NCI-H69 (cell line): ENCODE measurements around the gene DNAJC5.

Experiments
- DNase-seq: peaks from one replicate; lab custom pipeline; 2025; lab: John Stamatoyannopoulos, UW

The DNAJC5 gene

DNA sequence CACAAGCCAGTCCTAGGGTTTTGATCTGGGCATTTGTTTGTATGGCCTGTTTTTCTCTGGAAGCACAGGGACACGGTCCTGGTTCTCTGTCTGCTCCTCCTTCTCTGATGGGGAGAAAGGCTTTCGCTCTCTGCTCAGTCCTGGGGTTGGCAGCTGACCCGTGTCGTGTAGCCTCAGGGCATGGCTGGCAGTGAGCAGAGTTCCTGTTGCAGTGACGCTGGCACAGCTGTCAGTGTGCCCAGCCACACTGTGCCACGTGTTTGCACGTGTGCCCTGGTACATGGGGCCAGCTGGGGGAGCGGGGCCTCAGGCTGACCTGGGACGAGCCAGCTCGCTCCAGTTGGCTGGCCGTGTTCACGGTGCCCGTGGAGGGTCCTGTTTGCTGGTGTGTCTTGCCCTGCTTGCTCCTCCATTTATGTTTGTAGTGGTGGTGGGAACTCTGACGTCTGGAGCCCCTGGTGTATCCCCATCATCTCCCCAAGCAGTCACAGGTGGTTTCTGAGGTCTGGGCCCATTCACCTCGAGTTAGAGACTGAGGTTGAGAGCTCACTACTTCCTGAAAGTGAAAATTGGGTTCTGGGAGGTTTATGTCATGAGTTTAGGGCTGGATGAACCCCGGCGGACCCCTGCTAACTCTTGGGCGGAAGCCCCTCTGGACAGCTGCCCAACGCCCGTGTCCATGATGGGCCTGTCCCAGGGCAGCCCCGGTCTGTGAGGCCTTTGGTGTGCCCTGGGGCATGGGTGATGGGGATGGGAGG, 10.2 kb upstream of the DNAJC5 start:
- DNase-seq = no peak

DNA sequence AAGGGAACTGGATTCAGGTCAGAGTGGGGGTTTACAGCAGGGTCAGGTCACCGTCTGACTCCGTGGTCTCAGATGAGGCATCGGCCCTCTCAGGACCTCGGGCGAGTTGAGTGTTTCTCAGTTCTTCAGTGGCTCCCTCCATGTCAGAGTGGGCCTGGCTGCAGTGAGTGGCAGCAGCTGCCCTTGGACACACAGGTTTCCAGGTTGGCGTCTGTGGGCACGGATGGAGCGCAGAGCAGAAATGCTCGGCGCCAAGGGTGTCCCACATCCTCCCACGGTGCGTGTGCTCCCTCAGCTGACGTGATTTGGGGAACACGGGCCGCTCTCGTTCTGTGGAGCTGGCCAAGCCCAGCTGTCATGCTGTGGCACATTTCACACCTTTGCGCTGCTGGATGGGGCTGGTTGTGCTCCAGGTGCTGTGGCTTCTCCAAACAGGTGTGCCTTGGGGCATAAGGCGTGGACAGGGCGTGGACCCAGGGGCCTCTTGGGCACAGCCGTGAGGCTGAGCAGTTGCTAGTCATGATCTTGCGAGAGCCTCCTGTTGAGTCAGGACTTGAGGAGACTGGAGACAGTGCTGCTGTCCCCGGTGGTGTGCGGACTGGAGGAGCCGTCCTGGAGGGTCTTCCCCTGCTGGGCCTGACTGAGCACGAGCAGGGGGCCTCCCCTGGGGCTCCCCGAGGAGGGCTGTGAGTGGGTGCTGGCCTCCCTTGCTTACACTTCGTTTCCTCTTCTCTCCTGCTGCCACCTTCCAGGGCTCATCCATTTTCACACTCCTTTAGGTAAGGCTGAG, 9.5 kb upstream of the DNAJC5 start:
- no peak for DNase-seq

DNA sequence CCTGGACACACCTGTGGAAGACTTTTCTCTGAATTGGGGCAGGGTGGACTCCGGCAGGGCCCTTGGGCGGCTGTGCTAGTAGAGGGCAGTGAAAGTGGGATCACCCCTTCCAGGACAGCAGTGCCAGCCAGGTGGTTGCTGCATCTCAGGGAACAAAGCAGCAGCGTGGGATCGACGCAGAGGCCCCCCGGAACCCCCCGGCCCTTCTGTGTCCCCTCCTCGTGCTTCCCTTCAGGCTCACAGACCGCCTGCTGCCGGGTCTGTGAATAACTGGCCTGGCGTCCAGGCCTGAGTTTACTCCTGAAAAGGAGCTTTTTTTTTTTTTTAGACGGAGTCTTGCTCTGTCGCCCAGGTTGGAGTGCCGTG, 8.9 kb upstream of the DNAJC5 start:
- DNase-seq = no peak

DNA sequence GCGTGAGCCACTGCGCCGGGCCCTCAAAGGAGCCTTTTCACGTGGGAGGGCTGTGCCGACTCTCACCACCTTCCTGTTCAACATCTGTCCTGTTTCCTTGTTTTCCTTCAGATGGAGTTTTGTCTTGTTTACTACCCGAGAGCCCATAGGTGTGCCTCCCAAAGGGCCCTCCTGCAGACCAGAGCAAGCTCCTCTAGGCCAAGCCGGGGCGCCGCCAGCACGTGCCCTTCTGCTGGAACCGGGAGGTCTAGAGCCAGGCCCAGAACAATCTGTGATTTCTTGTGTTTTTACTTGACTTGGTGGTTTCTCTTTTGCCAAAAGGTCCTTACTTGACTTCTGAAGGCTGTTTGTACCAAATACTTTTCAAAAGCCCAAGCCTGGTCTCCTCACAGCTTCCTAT, 8.0 kb upstream of the DNAJC5 start:
- DNase-seq = no peak

DNA sequence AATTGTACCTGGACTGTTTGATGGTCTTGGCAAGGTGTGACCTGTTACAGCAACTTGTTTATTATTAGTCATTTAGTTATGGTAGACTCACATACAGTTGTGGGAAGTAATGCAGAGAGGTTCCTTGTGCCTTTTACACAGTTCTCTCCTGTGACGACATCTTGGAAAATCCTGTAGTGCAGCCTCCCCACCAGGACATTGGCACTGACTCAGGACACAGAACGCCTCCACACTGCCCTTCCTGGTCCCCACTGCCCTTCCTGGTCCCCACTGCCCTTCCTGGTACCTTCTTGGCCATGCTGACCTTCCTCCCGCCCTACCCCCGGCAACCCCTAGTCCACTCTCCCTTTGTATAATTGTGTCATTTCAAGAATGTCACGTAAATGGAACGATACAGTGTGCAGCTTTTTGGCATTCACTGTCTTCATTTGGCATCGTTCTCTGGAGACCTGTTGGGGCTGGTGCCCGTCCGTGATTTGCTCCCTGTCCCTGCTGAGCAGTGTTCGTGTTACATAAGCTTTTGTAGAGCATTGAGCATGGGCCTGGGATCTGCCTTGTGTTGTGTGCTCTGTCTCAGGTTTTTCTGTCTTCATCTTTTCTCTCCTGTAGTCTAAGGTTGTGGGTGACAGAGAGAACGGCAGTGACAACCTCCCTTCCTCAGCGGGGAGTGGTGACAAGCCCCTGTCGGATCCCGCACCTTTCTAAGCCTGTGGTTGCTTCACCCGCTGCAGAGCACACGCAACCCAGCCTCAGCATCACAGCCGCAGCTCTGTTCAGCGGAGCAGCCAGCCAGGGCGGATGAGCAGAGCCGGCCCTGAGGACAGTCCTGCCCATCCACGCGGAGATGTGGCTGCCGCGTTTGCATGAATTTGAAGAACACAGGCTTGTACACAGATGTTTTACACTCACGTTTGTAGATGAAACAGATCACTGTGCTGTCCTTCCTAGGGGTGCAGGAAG, 5.4 kb upstream of the DNAJC5 start:
- DNase-seq = no peak

DNA sequence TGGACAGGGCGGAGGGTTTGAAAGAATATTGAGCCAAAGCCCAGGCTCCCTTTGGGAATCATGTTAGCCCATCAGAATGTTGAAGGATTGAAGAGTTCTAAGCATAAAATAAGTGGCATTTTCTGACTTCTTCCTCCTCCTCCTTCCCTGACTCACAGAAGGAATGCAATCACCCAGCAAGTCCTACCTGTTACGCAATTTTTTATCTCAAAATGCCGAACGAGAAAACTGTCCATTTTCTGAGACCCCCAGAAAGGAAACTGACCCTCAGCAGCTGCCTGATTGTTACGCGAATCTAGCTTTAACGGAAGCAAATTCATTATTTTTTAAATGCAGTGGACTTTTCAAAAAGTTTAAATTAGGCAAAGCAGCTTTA, 4.7 kb upstream of the DNAJC5 start:
- no peak for DNase-seq

DNA sequence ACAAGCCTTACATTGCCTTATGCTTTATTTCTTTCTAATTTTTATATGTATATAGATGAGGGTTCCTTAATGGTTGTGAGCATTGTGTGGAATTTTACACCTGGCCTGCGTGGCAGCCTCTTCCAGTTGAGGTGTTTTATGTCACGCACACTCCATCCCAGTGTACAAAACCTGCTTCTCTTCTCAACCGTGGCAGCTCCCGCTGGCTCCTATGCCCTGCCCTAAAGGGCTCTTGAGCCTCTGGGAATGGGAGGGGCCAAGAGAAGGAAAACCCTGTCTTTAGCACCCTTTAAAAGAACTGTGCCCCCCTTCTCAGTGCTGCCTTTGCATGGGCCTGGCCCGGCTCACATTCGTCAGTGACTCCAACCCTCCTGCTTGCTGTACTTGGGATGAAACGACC, 4.3 kb upstream of the DNAJC5 start:
- no peak for DNase-seq

DNA sequence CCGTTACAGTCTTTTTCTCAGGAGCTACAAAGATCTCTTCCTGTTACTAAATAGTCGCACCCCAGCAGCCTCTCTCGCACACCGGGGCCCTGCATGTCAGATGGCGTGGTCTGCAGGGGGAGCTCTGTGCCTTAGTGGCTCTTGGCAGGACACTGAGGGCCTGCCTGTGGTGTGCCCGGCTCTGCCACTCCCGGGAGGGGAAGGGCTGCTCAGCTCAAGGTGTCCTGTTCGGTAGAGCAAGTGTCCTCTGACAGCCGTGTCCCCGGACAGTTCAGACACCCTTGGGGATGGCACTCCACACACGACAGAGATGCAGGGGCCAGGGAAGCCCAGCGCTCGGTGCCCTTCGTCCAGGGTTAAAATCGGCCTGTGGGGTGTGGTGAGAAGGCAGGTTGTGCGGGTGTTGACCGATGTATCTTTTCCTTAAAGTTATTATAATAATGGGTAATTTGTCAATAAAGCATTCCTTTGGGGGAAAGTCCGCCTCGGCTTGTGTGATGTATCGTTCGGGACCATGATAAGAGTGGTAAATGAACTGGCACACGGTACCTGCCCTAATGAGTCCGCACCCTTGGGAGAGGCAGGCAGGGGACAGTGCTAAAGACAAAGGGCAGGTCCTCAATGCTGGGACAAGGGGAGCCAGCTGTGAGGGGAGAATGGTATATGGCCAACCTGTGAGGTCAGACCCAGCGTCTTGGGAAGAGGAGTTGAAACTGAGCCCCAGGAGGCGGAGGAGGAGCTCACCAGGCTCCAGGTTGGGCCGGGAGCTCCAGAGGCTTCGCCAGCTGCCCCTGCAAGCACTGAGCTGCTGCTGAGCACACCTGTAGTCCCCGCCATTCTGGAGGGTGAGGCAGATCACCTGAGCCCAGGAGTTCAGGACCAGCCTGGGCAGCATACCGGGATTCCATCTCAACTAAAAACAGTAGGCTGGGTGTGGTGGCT, 3.6 kb upstream of the DNAJC5 start:
- no peak for DNase-seq

DNA sequence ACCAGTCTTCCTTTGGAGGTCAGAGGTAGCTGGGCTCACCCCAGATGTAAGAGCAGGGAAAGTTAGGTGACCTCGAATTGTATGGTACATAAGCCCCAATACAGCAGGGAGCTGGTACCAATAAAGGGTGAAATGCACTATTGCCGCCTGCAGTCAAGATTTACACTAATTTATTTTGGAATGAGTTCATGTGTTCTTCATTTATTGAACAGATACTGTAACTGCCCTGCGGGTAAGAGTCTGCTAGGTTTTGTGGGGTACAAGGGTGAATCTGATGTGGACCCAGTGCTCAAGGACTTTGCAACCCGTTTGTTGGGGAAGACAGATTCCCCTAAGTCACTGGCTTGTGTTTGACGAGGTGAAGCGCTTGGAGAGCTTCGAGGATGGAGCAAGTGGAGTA, 2.5 kb upstream of the DNAJC5 start:
- no peak for DNase-seq

DNA sequence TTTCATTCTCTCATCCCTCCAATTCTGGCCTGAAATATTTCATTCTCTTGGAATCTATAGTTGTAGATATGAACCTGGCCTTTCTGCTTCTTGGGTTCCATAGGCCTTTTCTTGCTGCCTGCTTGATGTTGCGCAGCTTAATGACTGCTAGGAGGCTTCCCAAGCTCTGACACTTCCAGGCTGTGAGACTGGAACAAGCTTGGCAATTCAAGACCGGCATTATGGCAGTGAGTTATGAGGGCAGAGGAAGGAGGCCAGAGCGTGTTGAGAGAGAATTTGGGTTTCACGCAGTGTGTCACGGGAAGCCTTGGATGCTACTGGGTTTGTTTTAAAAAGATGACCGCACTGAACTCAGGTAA, 948 bp upstream of the DNAJC5 start:
- peak; percentile 9 for DNase-seq

DNA sequence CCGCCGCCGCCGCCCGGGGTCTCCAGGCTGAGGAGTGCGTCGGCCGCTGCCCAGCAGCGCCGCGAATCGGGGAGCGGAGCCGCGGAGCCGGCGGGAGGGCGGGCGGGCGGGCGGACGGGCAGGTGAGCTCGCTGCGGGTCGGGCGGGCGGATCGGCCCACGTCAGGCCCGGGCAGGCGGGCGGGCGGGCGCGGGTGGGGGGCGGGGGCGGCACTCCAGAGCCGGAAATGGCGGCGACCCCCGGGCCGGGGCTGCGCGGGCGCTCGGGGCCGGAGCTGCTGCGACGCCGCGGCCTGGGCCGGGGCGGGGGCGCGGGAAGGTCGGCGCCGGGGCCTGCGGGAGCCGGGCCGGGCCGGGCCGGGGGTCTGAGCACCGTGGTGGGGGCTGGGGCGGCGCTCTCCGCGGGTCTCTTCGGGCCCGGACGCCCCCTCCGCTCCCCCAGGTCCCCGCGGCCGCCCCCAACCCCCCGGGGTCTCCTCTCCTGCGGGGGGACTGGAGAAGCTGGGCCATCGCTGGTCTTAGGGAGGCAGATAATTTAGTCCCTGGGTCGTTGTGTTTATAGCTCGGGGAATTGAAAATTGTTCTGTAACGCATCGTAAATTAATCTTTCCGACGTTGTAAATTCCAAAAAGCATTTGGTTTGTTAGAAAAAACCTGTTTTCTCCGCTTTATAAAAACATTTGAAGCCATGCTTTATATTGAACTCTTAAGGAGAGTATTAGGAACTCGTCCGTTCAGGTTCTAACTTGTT, 451 bp downstream of the DNAJC5 start:
- peak; percentile 25 for DNase-seq

DNA sequence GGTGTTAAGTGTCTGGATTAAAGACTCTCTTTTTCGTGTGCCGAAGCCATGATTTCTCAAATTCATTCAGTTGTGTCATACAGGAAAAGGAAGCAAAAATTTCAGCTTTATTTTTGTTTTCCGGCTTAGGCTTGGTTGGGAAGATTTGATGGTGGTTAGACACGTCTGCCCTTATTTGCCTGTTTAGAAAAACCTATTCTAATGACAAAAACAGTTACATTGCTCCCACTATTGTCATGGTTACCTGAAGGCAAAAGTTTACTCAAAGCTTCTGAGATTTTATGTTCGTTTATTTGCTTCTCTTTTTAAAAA, 982 bp downstream of the DNAJC5 start:
- peak; percentile 7 for DNase-seq

DNA sequence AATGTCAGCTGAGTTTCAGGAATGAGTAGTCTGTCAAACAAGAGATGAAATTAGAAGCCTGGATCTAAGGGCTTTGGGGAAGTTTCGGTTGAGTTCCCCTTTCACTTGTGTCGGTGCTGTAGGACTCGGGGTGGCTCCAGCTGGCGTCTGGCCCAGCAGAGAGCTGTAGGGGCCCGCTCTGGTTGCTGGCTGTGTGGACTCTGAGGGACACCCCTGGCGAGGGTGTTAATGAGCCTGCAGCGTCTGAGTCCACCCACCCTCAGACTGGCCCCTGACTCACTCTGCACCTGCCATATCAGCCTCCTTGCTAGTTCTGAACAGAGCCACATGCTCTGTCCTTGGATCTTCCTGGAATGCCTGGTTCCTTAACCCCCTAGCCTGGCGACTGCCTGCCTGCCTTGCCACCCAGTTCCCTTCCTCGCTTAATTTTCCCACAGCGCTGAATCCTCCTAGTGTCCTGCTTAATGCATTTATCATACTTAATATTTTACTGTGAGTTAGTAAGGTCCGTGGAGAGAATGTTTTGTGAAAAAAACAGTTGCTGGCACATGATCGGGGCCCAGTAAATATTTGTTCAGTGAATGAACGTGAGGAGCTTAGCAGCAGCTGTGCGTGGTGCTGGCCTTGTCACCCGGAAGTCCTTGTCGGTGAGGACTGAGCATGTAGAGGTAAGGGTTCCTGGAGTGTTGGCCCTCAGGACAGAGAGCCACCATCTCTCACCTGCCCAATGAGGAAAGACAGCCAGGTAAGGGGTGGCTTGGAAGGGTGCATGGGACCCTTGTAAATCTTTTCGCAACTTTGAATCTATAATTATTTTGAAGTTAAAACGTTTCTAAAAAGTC, 1.6 kb downstream of the DNAJC5 start:
- peak; percentile 67 for DNase-seq

DNA sequence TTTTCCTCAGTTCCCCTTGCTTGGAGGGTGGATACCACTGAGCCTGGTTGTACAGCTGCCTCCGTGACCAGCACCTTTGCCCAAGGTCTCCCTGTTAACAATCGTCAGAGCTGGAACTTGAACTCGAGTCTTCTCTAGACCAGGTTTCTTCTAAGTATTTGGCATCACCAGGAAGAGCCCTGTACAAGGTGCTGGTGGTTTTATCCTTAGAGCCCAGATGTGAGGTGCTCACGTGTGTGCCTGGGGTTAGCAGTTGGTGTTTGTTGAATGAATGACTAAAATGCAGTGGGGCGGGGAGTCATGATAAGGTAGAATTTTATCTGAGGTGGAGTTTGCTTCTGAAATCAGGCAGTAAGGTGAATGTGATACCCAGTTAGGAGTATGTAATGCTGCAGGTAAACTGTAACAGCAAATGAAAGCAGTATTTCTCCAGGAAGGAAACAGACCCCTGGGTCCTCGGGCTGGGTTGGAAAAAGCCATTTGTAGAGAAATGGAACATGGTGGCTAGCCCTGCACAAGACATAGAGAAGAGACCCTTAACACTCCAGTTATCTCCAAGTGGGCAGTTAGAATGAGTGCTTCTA, 3.1 kb downstream of the DNAJC5 start:
- no peak for DNase-seq

DNA sequence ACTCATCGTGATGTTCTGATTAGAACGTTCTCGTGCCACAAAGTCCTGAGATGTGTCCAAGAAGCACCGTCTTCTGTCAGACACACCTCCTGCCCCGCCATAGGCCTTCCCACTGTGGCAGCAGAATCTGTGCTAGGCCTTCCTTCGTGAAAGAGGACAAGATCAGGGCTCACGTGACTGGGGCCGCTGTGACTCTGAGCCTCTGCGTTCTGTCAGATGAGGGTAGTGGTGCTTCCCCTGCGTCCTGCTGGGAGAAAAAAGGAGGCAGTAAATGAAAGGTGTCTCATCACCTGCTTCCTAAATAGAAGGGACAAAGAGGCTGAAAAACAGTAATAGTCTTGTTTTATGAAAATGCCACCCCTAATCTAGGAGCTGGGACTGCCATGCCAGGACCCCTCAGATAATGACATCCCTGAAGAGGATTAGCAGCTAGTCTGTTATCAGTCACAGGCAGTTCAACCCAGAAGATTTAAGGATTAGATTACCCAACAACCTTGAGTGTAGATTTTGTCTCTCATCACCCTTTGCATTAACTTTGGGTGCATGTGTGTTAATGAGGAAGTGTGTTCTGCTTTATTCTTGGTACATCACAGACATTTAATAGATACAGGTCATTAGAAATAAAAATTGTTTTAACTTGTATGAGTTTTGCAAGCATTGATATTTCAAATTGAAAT, 4.1 kb downstream of the DNAJC5 start:
- no peak for DNase-seq

DNA sequence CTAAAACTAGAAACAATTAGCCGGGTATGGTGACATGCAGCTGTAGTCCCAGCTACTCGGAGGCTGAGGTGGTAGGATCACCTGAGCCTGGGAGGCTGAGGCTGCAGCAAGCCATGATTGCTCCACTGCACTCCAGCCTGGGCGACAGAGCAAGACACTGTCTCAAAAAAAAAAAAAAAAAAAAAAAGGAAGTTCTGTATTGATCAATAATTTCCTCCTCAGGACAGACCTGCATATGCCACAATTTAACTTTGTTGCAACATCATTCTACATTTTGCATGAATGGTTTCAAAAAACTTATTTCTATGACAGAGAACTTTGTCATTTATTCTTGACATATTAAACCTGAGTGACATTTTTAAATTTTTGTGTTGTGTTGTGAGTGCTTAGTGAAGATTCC, 5.5 kb downstream of the DNAJC5 start:
- no peak for DNase-seq

DNA sequence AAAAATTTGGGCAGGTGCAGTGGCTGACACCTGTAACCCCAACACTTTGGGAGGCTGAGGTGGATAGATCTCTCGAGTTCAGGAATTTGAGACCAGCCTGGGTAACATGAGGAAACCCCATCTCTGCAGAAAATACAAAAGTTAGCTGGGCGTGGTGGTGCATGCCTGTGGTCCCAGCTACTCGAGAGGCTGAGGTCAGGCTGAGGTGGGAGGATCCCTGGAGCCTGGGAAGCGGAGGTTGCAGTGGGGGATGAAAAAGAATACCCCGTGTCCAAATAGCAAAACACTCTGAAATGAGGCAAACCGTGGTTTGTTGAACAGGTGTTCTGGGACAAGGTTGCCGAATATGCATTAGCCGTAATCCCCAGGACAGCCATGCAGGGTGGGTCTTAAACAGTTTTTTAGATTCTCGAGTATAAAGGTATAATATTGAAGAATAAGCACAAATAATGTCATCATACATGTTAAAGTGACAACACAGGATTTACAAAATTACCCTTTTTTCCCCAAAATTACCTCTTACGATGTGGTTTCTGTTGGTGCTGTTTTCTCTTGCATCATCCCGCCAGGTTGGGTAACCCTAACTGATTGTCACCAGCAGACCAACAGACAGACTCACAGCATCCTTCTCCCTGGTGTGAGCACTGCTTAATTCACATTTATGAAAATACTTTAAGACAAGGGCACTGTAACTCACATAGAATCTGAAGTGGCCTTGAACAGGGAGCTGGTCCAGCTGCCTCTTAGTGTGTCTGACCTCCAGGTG, 9.1 kb downstream of the DNAJC5 start:
- DNase-seq = no peak

DNA sequence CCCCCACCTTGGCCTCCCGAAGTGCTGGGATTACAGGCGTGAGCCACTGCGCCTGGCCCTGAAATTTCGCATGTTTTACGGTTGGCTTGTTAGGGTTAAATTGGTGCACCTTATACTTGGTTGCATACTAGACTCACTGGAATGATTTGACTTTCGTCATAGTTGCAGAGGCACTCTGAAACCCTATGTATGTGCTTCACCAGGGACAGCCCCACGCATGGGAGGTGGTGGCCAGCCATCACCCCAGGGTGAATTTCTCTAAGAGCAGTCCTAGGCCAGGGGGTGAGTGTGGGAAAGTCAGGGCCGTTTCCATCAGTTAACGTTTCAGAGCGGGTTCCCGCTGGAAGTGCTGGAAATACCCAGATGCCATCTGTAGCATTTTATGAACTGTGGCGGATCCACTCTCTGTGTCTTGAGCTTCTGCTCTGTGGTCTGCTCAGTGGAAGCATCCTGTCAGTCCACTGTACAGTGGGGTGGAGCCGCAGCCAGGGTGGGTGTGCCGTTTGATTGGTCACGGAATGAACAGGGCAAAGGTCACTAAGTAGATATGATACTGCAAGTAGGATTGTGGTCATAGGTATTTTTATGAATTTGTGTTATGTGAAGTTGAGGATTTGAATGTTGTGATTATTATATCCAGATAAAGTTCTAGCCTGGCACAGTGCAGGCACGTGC, 13.2 kb downstream of the DNAJC5 start:
- DNase-seq = no peak
